Measurements from ENCODE around the gene KRTAP6-3. TPM values are rescaled to one million over a fixed set of nuclear protein-coding genes. Genes with fewer than 3 reads are reported as not detected.

KRTAP6-3 gene
- total and polyA plus RNA-seq, 2 donors (not counting 3 experiments of a cell fraction or from before 2014, with no cell fraction given): not detected

GRCh38 chr21:30561264-30561895 lies 30.9 kb upstream of the KRTAP6-3 start, which contains the start of gene KRTAP19-7:
TSS of gene KRTAP19-7 (minus strand) at chr21:30561314. CDS start at chr21:30561289, 25 bp downstream.
- intact Hi-C loops (cut with micrococcal nuclease): no loop called here
- FAIRE-seq (no peak), DNase-seq (ENCODE audit: low read depth, low spot score) (no peak)
- CTCF ChIA-PET: no interaction called here
- Histone ChIP-seq H3K9ac (replicated peaks; ENCODE audit: extremely low read depth, insufficient read depth, low read length) (no peak within 1 kb of the TSS), H3K4me2 (ENCODE audit: insufficient read depth, low read length) (no peak within 1 kb of the TSS), H3K79me2 (ENCODE audit: control insufficient read depth, insufficient read depth, low read length) (no peaks in the 10 kb centered on the region), H3K9me3 (replicated peaks; ENCODE audit: control insufficient read depth, insufficient read depth, low read length) (peaks cover 4% of the 10 kb centered on the region), H3K27ac (ENCODE audit: insufficient read depth, low read depth, low read length) (no peak within 1 kb of the TSS), H3K4me1 (ENCODE audit: control insufficient read depth, extremely low read depth, insufficient read depth, low read length) (no peaks in the 10 kb centered on the region), H3K36me3 (ENCODE audit: control insufficient read depth in 2 of 2, extremely low read depth in 1 of 2, insufficient read depth in 2 of 2, low read length in 2 of 2) (no peaks in the 10 kb centered on the region), H3K27me3 (ENCODE audit: control insufficient read depth in 2 of 2, insufficient read depth in 2 of 2, low read length in 2 of 2) (no peaks in the 10 kb centered on the region), H4K20me1 (replicated peaks; ENCODE audit: control insufficient read depth, extremely low read depth, insufficient read depth, low read length) (no peaks in the 10 kb centered on the region), H3K9me1 (replicated peaks; ENCODE audit: control insufficient read depth, extremely low read depth, insufficient read depth, low read length) (no peaks in the 10 kb centered on the region), H3K4me3 (replicated peaks in 1 of 3; ENCODE audit: insufficient read depth in 1 of 3, low read depth in 1 of 3, low read length in 3 of 3) (no peak within 1 kb of the TSS), H2AFZ (ENCODE audit: low read depth, low read length) (no peak within 1 kb of the TSS)
- TF ChIP-seq GATA2 (IDR thresholded peaks at IDR 0.05; ENCODE audit: insufficient read depth, insufficient read length, low read depth, low read length): no peak
- TF ChIP-seq POLR2A (IDR thresholded peaks at IDR 0.05; ENCODE audit: low read depth, low read length): no peak
- TF ChIP-seq JUN (IDR thresholded peaks at IDR 0.05; ENCODE audit: borderline replicate concordance, insufficient read depth, insufficient read length, low read depth): no peak
- no peak for TF ChIP-seq POLR2AphosphoS5 (IDR thresholded peaks at IDR 0.05; ENCODE audit: insufficient read depth, low read depth, low read length)
- TF ChIP-seq MAX (IDR thresholded peaks at IDR 0.05; ENCODE audit: insufficient read depth, insufficient read length): no peak
- TF ChIP-seq MYC (IDR thresholded peaks at IDR 0.05; ENCODE audit: low read depth, low read length): no peak
- TF ChIP-seq FOS (IDR thresholded peaks at IDR 0.05; ENCODE audit: borderline replicate concordance, insufficient read depth, low read length): no peak
- TF ChIP-seq EZH2 (IDR thresholded peaks at IDR 0.05; ENCODE audit: borderline replicate concordance, low read depth, low read length, severe bottlenecking): no peak
- no peak for TF ChIP-seq CTCF (IDR thresholded peaks at IDR 0.05; ENCODE audit: extremely low read depth in 1 of 2, insufficient read depth in 1 of 2, low read depth in 1 of 2, low read length in 2 of 2)
- BruUV-seq (replicated peaks): no TSS peak
- dilution Hi-C loops (cut with MboI; ENCODE audit: extremely low pct_ligation_motif_present, low sequenced_read_pairs): no loop called here
- POLR2A ChIA-PET: no interaction called here

Data from endothelial cell of umbilical vein (primary cell).